ENCODE measurements around the gene NOTCH3.

Gene NOTCH3

GRCh38 chr19:15200553-15201364 is at the start of gene NOTCH3:
TSS of gene NOTCH3 (minus strand) at chr19:15200995. CDS start at chr19:15200905, 90 bp downstream.
- DNase-seq, result no peak

- DNase-seq, result no peak
These were observed 49.8 kb upstream of the NOTCH3 start for GRCh38 chr19:15250640-15250993.

- DNase-seq, result no peak
These were observed 49.3 kb upstream of the NOTCH3 start for GRCh38 chr19:15249972-15250639.

GRCh38 chr19:15249528-15249874 is 48.7 kb upstream of the NOTCH3 start:
- DNase-seq, result no peak

- DNase-seq, result no peak
These were observed 48.1 kb upstream of the NOTCH3 start for GRCh38 chr19:15248648-15249527.

GRCh38 chr19:15248106-15248505 is 47.3 kb upstream of the NOTCH3 start:
- DNase-seq, result no peak

GRCh38 chr19:15247107-15248014 is 46.6 kb upstream of the NOTCH3 start:
- DNase-seq, result no peak

- DNase-seq, result no peak
These were observed 45.3 kb upstream of the NOTCH3 start for GRCh38 chr19:15246198-15246481.

- no peak for DNase-seq
These were observed 44.8 kb upstream of the NOTCH3 start for GRCh38 chr19:15245370-15246197.

GRCh38 chr19:15244808-15245207 is 44.0 kb upstream of the NOTCH3 start:
- no peak for DNase-seq

- DNase-seq, result no peak
These were observed 43.5 kb upstream of the NOTCH3 start for GRCh38 chr19:15244106-15244803.

- DNase-seq, result no peak
These were observed 42.6 kb upstream of the NOTCH3 start for GRCh38 chr19:15243236-15243957.

GRCh38 chr19:15241259-15241910 is 40.6 kb upstream of the NOTCH3 start:
- no peak for DNase-seq

GRCh38 chr19:15240515-15240914 is 39.7 kb upstream of the NOTCH3 start:
- no peak for DNase-seq

- no peak for DNase-seq
These were observed 38.6 kb upstream of the NOTCH3 start for GRCh38 chr19:15239337-15239949.

GRCh38 chr19:15238639-15239155 is 37.9 kb upstream of the NOTCH3 start:
- no peak for DNase-seq

GRCh38 chr19:15237759-15238638 is 37.2 kb upstream of the NOTCH3 start:
- no peak for DNase-seq

- DNase-seq, result no peak
These were observed 36.1 kb upstream of the NOTCH3 start for GRCh38 chr19:15236886-15237285.

Data from stimulated activated CD4-positive, alpha-beta T cell treated with anti-CD3 and anti-CD28 coated beads, Interleukin-4, amount 100 ng/mL, for 24 hours (primary cell).